ENCODE results near the gene PARL.
"Not testable (repeated sequence)": the region's sequence is repeated elsewhere in the genome, so short reads cannot be mapped to it uniquely, and the experiment has no call there.

Gene PARL

GRCh38 chr3:183904833-183905780 is 20.4 kb upstream of the PARL start:
- DNase-seq (ENCODE audit: low read depth in 4 of 4, low spot score in 1 of 4): no peak

GRCh38 chr3:183898028-183898431 is 13.3 kb upstream of the PARL start:
- DNase-seq (ENCODE audit: low read depth in 4 of 4, low spot score in 1 of 4): no peak

GRCh38 chr3:183897606-183898005 is 12.9 kb upstream of the PARL start:
- DNase-seq (ENCODE audit: low read depth in 4 of 4, low spot score in 1 of 4): no peak

GRCh38 chr3:183896610-183897009 is 11.9 kb upstream of the PARL start:
- no peak for DNase-seq (ENCODE audit: low read depth in 4 of 4, low spot score in 1 of 4)

- no peak for DNase-seq (ENCODE audit: low read depth in 4 of 4, low spot score in 1 of 4)
These were observed 11.5 kb upstream of the PARL start for GRCh38 chr3:183896184-183896583.

- DNase-seq (ENCODE audit: low read depth in 4 of 4, low spot score in 1 of 4): no peak
These were observed 11.1 kb upstream of the PARL start for GRCh38 chr3:183895774-183896173.

DNA sequence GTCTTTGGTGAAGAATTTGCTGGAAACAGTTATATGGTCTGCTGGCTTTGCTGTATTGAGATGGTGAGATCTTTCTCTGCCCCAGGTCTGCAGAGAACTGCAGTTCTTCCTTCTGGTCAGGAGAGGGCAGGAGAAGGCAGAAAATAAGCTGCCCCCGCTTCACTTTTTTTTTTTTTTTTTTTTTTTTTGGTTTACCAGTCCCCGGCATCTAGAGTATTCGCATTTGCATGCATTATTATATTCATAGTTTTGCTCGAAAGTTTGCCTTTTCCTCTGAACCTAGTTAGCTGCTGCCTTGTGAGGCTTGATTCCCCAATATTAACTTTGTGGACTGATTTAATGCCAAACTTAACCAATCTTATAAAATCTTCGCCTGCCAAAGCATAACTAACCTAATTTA is 10.6 kb upstream of the PARL start:
- DNase-seq (ENCODE audit: low read depth in 4 of 4, low spot score in 1 of 4): no peak

DNA sequence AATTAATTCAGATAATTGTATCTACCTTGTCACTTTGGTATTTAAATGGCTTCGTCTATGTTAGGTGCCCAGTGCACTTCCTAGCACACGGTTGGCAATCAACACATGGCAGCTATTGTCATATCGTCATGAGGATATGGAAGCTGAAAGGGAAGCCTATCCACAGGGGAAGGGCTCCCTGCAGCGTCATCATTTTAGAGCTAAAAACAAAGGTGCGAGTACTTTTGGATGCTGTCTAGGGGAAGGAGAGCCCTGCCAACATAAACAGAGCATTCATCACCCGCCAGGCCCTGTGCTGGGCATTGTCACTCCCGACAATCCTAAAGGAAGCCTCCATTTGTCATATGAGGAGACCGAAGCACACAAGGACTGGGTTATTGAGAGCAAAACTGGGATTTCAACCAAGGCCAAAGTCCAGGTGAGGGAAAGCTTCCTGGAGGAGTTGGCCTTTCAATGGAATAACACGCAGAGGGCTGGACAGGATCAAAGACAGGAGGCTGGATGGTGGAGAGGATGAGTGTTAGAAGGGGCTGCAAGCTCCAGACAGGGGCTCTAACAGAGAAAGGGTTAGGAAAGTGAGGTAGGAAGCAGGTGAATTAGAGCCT is 8.0 kb upstream of the PARL start:
- no peak for DNase-seq (ENCODE audit: low read depth in 4 of 4, low spot score in 1 of 4)

DNA sequence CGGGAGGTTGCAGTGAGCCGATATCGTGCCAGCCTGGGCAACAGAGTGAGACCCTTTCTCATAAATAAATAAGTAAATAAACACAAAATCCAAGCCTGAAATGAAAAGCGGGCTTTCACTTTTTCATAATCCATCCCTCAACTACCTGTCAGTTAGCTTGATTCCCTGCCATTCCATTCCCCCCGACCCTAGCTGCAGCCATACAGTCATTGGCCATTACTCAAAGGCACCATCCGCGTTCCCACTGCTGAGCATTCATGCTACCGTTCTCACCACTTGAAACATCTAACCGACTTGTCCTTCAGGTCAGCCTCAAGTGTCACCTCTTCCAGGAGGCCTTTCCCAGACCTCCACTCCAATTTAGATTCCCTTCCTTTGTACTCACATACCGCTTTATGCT is 1.1 kb upstream of the PARL start:
- no peak for DNase-seq (ENCODE audit: low read depth in 4 of 4, low spot score in 1 of 4)

- no peak for DNase-seq (ENCODE audit: low read depth in 4 of 4, low spot score in 1 of 4)
These were observed 618 bp downstream of the PARL start for GRCh38 chr3:183884097-183884426.

- no peak for DNase-seq (ENCODE audit: low read depth in 4 of 4, low spot score in 1 of 4)
These were observed 1.2 kb downstream of the PARL start for GRCh38 chr3:183883291-183884096.

- DNase-seq (ENCODE audit: low read depth in 4 of 4, low spot score in 1 of 4): no peak
These were observed 4.6 kb downstream of the PARL start for GRCh38 chr3:183880121-183880520.

GRCh38 chr3:183879243-183879642 is 5.4 kb downstream of the PARL start:
- DNase-seq (ENCODE audit: low read depth in 4 of 4, low spot score in 1 of 4): no peak

DNA sequence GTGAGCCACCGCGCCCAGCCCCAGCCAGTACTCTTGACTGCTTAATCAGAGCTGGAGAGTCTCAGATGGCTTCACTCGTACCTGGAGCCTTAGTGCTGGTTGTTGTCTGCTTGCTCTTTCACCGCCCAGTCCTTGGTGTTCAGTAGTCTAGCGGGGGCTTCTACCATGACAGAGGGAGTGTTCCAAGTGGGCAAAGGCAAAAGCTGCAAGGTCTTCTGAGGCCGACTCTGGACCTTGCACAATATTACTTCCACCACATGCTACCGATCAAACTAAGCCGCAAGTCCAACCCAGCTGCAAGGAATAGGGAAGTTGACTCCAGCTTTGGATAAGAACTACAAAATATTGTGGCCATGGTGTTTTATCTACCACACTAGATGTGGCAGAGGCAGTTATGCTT is 6.6 kb downstream of the PARL start:
- DNase-seq (ENCODE audit: low read depth in 4 of 4, low spot score in 1 of 4): no peak

DNA sequence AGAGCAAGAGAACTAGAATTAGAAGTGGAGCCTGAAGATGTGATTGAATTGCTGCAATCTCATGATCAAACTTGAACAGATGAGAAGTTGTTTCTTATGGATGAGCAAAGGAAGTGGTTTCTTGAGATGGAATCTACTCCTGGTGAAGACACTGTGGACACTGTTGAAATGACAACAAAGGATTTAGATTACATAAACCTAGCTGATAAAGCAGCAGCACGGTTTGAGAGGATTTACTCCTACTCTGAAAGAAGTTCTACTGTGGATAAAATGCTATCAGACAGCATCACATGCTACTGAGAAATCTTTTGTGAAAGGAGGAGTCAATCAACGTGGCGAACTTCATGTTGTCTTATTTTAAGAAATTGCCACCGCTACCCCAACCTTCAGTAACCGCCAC is 7.5 kb downstream of the PARL start:
- not testable (repeated sequence) for DNase-seq (ENCODE audit: low read depth in 4 of 4, low spot score in 1 of 4)

GRCh38 chr3:183875411-183875810 is 9.3 kb downstream of the PARL start:
- DNase-seq (ENCODE audit: low read depth in 4 of 4, low spot score in 1 of 4): no peak

DNA sequence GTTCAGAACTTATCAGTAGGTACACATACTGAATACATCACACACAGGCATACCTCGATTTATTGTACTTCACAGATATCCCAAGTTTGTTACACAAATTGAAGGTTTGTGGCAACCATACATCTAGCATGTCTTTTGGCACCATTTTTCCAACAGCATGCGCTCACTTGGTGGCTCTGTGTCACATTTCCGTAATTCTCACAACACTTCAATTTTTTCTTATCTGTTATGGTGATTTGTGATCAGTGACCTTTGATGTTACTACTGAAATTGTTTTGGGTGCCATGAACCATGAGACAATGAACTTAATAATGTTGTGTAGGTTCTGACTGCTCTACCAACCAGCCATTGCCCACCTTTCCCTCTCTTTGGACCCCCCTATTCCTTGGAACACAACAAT is 10.8 kb downstream of the PARL start:
- DNase-seq (ENCODE audit: low read depth in 4 of 4, low spot score in 1 of 4): no peak

GRCh38 chr3:183871541-183871940 is 13.1 kb downstream of the PARL start:
- DNase-seq (ENCODE audit: low read depth in 4 of 4, low spot score in 1 of 4): no peak

DNA sequence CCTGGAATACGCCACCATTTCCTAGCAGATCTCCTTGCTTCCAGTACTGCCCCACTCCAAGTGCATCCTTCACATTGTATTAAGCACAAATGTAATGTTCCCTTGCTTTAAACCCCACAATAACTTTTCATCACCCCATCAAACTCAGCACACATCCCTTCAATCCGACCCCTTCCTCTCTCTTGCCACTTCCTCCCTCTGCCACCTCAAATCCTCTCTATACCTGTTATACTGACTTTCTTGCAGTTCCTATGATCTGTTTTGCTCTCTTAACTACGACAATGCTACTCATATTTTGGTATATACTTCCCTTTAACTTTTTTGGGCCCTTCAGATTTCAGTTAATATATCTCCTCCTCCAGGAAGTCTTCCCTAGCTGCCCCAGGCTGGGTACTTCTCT is 14.1 kb downstream of the PARL start:
- DNase-seq (ENCODE audit: low read depth in 4 of 4, low spot score in 1 of 4): no peak

DNA sequence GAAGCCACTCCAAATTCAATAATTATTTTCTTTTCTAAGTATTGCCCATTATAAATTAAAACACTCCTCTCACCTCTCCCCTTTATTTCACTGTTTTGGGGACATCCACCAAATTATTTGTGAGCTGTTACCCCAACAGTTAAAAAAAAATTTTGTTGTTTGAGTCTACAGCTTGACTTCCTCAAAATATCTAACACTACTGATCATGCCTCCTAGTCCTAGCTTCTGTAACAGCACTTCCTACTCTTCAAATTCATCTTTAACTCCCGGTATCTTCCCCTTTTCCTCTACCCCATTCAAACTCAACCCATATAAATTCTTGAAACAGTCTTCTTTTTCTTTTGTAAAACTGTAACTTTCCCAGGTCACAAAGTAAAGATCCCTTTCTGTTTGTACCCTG is 15.9 kb downstream of the PARL start:
- DNase-seq (ENCODE audit: low read depth in 4 of 4, low spot score in 1 of 4): no peak

DNA sequence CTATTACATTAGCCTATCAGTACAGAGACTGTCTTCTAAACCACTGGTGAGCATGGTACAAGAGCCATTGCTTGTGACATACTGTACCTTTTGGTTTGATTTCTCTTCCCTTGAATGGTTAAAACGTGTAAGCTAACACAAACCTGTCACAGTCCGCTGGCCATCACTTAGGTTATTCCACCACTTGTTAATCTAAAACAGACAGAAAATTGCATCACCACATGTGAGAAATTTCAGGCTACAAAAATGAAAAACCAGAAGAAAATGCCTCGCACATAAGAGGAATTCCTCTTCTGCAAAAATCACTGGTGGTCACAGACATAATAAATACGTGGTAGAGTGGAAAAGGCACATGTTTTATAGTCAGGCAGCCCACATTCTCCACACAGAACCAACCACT is 22.1 kb downstream of the PARL start:
- no peak for DNase-seq (ENCODE audit: low read depth in 4 of 4, low spot score in 1 of 4)

DNA sequence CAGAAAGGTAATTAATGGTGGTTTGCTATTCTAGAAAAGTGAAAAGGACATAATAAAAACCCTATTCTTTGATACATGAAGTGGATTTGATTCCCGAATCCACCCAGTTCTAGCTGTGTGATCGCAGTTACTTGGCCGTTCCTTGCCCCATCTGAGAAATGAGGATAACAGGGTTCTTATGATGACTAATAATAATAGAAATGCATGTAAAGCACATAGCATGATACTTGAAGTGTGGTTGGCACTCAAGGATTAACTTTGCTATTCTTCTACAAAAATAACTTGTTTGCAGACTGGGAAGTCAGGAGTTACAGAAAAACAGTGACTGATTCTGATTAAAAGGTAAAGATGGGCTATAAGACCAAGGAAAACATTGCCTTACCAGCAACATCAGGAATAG is 26.8 kb downstream of the PARL start:
- DNase-seq (ENCODE audit: low read depth in 4 of 4, low spot score in 1 of 4): no peak

Data from stimulated activated CD4-positive, alpha-beta T cell treated with anti-CD3 and anti-CD28 coated beads, Interleukin-1b, Interleukin-23, amount 100 ng/mL, for 24 hours (primary cell).